ENCODE measurements around the gene PTH2R.
"Not testable (repeated sequence)": the region's sequence is repeated elsewhere in the genome, so short reads cannot be mapped to it uniquely, and the experiment has no call there.

DNA sequence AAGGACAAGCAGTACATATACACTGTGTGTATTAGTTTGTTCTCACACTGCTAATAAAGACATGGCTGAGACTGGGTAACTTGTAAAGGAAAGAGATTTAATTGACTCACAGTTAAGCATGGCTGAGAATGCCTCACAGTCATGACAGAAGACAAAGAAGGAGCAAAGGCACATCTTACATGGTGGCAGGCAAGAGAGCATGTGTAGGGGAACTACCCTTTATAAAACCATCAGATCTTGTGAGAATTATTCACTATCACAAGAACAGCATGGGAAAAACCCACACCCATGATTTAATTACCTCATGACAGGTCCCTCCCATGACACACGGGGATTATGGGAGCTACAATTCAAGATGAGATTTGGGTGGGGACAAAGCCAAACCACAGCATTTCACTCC lies 129.0 kb downstream of the PTH2R start:
- TF ChIP-seq, protein P1, sequence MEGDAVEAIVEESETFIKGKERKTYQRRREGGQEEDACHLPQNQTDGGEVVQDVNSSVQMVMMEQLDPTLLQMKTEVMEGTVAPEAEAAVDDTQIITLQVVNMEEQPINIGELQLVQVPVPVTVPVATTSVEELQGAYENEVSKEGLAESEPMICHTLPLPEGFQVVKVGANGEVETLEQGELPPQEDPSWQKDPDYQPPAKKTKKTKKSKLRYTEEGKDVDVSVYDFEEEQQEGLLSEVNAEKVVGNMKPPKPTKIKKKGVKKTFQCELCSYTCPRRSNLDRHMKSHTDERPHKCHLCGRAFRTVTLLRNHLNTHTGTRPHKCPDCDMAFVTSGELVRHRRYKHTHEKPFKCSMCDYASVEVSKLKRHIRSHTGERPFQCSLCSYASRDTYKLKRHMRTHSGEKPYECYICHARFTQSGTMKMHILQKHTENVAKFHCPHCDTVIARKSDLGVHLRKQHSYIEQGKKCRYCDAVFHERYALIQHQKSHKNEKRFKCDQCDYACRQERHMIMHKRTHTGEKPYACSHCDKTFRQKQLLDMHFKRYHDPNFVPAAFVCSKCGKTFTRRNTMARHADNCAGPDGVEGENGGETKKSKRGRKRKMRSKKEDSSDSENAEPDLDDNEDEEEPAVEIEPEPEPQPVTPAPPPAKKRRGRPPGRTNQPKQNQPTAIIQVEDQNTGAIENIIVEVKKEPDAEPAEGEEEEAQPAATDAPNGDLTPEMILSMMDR (IDR thresholded peaks at IDR 0.05), result not testable (repeated sequence)
- TF ChIP-seq POLR2AphosphoS5, POLR2A (IDR thresholded peaks at IDR 0.05): not testable (repeated sequence)

Data from breast epithelium (tissue), 3 donors.